ENCODE results near the gene FOXO3B. TPM values are rescaled to one million over a fixed set of nuclear protein-coding genes. Genes with fewer than 3 reads are reported as not detected.
"Not testable (repeated sequence)": the region's sequence is repeated elsewhere in the genome, so short reads cannot be mapped to it uniquely, and the experiment has no call there.

Gene FOXO3B
- total RNA-seq, 1 experiment from 2014 or later, result 11.1 TPM

DNA sequence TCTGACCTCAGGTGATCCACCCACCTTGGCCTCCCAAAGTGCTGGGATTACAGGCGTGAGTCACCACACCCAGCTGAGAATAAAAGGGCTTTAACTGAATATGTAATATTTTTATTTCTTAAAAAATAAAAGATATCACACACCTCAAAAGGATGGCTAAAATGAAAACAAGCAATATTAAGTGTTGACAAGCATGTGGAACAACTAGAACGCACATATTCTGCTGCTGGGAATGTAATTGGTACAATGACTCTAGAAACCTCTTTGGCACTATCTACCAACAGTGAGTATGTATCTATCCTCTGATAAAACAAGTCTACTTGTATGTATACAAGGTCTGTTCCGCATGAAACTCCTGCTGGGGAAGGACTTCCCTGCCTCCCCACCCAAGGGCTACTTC is 5.2 kb downstream of the FOXO3B start:
- CTCF ChIA-PET; H3K9me3 ChIP-seq (ENCODE audit: low read depth, low read length, poor library complexity, severe bottlenecking); H3K4me3 ChIP-seq (ENCODE audit: low read depth, low read length, poor library complexity, severe bottlenecking); H3K27me3 ChIP-seq (replicated peaks; ENCODE audit: insufficient read depth, low read depth, low read length, poor library complexity); POLR2A ChIA-PET (ENCODE audit: low non-redundant PET); BruUV-seq (replicated peaks); H3K27ac ChIP-seq (ENCODE audit: low read depth, low read length, poor library complexity, severe bottlenecking); H3K4me1 ChIP-seq (ENCODE audit: insufficient read depth, low read length, poor library complexity, severe bottlenecking); DNase-seq (ENCODE audit: low spot score); intact Hi-C loops (cut with micrococcal nuclease; ENCODE audit: unreplicated experiment): not testable (repeated sequence)
- H3K36me3 ChIP-seq (ENCODE audit: insufficient read depth, low read length, poor library complexity, severe bottlenecking), result peaks cover 25% of the 10 kb centered on the region

- DNase-seq (ENCODE audit: low spot score); POLR2A ChIA-PET (ENCODE audit: low non-redundant PET); H3K27me3 ChIP-seq (replicated peaks; ENCODE audit: insufficient read depth, low read depth, low read length, poor library complexity); H3K9me3 ChIP-seq (ENCODE audit: low read depth, low read length, poor library complexity, severe bottlenecking); intact Hi-C loops (cut with micrococcal nuclease; ENCODE audit: unreplicated experiment); H3K4me1 ChIP-seq (ENCODE audit: insufficient read depth, low read length, poor library complexity, severe bottlenecking); H3K27ac ChIP-seq (ENCODE audit: low read depth, low read length, poor library complexity, severe bottlenecking); CTCF ChIA-PET; BruUV-seq (replicated peaks); H3K4me3 ChIP-seq (ENCODE audit: low read depth, low read length, poor library complexity, severe bottlenecking): not testable (repeated sequence)
- H3K36me3 ChIP-seq (ENCODE audit: insufficient read depth, low read length, poor library complexity, severe bottlenecking), result peaks cover 41% of the 10 kb centered on the region
Measured at GRCh38 chr17:18672395-18673227, 9.5 kb downstream of the FOXO3B start.

DNA sequence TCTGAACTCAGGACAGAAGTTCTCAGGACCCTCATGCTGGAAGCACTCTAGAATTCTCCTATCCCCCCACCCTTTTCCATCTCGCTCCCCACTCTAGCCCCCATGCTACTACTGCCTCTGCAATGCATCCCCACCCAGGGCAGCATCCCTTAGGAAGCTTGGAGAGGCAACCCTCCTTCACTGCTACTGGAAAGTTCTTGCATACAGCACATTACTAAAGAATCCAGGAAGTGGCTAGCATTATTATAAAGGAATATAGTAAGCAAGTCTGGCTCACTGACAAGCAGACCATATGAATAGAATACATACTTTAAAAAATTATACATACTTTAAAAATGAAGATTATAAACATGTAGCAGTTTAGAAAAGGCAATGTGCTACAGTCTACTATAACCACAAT is 13.5 kb downstream of the FOXO3B start:
- not testable (repeated sequence) for BruUV-seq (replicated peaks)

DNA sequence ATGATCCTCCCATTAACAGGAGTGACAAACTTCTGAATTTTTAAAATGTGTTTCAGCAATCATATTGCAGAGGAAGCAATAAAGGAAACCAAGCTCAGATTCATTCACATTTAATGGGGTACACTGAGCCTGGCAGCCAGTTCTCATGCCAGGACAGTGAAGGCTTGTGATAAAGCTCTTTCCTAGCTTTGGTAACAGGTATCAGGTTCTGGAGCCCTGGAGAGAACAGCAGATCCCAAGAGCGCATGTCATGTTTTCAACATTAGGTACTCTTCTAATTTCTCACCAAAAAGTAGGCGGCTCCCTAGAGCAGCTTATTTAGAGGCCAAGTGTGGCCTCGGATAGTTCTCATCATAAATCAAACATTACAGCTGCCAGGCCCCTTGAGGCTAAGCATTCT is 14.6 kb downstream of the FOXO3B start:
- H3K9me3 ChIP-seq (ENCODE audit: low read depth, low read length, poor library complexity, severe bottlenecking); H3K27me3 ChIP-seq (replicated peaks; ENCODE audit: insufficient read depth, low read depth, low read length, poor library complexity); DNase-seq (ENCODE audit: low spot score); POLR2A ChIA-PET (ENCODE audit: low non-redundant PET); intact Hi-C loops (cut with micrococcal nuclease; ENCODE audit: unreplicated experiment); H3K4me1 ChIP-seq (ENCODE audit: insufficient read depth, low read length, poor library complexity, severe bottlenecking); H3K27ac ChIP-seq (ENCODE audit: low read depth, low read length, poor library complexity, severe bottlenecking); CTCF ChIA-PET; BruUV-seq (replicated peaks); H3K4me3 ChIP-seq (ENCODE audit: low read depth, low read length, poor library complexity, severe bottlenecking): not testable (repeated sequence)
- H3K36me3 ChIP-seq (ENCODE audit: insufficient read depth, low read length, poor library complexity, severe bottlenecking), result peaks cover 24% of the 10 kb centered on the region

More for the DNA sequence above, 13.5 kb downstream of the FOXO3B start:
- intact Hi-C loops (cut with micrococcal nuclease; ENCODE audit: unreplicated experiment); POLR2A ChIA-PET (ENCODE audit: low non-redundant PET); H3K27ac ChIP-seq (ENCODE audit: low read depth, low read length, poor library complexity, severe bottlenecking); H3K27me3 ChIP-seq (replicated peaks; ENCODE audit: insufficient read depth, low read depth, low read length, poor library complexity); H3K4me3 ChIP-seq (ENCODE audit: low read depth, low read length, poor library complexity, severe bottlenecking); DNase-seq (ENCODE audit: low spot score); CTCF ChIA-PET; H3K4me1 ChIP-seq (ENCODE audit: insufficient read depth, low read length, poor library complexity, severe bottlenecking); H3K9me3 ChIP-seq (ENCODE audit: low read depth, low read length, poor library complexity, severe bottlenecking): not testable (repeated sequence)
- peaks cover 29% of the 10 kb centered on the region for H3K36me3 ChIP-seq (ENCODE audit: insufficient read depth, low read length, poor library complexity, severe bottlenecking)

GRCh38 chr17:18666326-18666725 is 15.8 kb downstream of the FOXO3B start:
- DNase-seq (ENCODE audit: low spot score); intact Hi-C loops (cut with micrococcal nuclease; ENCODE audit: unreplicated experiment); H3K27me3 ChIP-seq (replicated peaks; ENCODE audit: insufficient read depth, low read depth, low read length, poor library complexity); H3K9me3 ChIP-seq (ENCODE audit: low read depth, low read length, poor library complexity, severe bottlenecking); H3K4me1 ChIP-seq (ENCODE audit: insufficient read depth, low read length, poor library complexity, severe bottlenecking); POLR2A ChIA-PET (ENCODE audit: low non-redundant PET); H3K4me3 ChIP-seq (ENCODE audit: low read depth, low read length, poor library complexity, severe bottlenecking); H3K27ac ChIP-seq (ENCODE audit: low read depth, low read length, poor library complexity, severe bottlenecking); BruUV-seq (replicated peaks); CTCF ChIA-PET: not testable (repeated sequence)
- peaks cover 14% of the 10 kb centered on the region for H3K36me3 ChIP-seq (ENCODE audit: insufficient read depth, low read length, poor library complexity, severe bottlenecking)

- H3K4me1 ChIP-seq (ENCODE audit: insufficient read depth, low read length, poor library complexity, severe bottlenecking); BruUV-seq (replicated peaks); intact Hi-C loops (cut with micrococcal nuclease; ENCODE audit: unreplicated experiment): not testable (repeated sequence)
Measured at GRCh38 chr17:18661924-18662624, 20.0 kb downstream of the FOXO3B start.

DNA sequence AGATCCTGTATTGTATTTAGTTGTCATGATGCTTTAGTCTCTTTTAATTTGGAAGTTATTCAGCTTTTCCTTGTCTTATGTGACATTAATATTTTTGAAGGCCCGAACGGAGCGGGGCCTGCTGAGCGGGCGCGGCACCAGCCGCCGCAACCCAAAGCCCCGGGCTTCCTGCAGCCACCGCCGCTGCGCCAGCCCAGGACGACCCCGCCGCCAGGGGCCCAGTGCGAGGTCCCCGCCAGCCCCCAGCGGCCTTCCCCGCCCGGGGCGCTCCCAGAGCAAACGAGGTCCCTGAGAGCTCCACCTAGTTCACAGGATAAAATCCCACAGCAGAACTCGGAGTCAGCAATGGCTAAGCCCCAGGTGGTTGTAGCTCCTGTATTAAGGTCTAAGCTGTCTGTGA is 32.0 kb downstream of the FOXO3B start:
- BruUV-seq (replicated peaks); intact Hi-C loops (cut with micrococcal nuclease; ENCODE audit: unreplicated experiment); POLR2A ChIA-PET (ENCODE audit: low non-redundant PET): not testable (repeated sequence)

More at GRCh38 chr17:18661924-18662624, 20.0 kb downstream of the FOXO3B start:
- H3K4me3 ChIP-seq (ENCODE audit: low read depth, low read length, poor library complexity, severe bottlenecking); DNase-seq (ENCODE audit: low spot score); H3K27ac ChIP-seq (ENCODE audit: low read depth, low read length, poor library complexity, severe bottlenecking); POLR2A ChIA-PET (ENCODE audit: low non-redundant PET); H3K27me3 ChIP-seq (replicated peaks; ENCODE audit: insufficient read depth, low read depth, low read length, poor library complexity); H3K36me3 ChIP-seq (ENCODE audit: insufficient read depth, low read length, poor library complexity, severe bottlenecking); CTCF ChIA-PET: not testable (repeated sequence)
- H3K9me3 ChIP-seq (ENCODE audit: low read depth, low read length, poor library complexity, severe bottlenecking), result peaks cover 11% of the 10 kb centered on the region

More for the DNA sequence above, 32.0 kb downstream of the FOXO3B start:
- H3K9me3 ChIP-seq (ENCODE audit: low read depth, low read length, poor library complexity, severe bottlenecking); H3K4me1 ChIP-seq (ENCODE audit: insufficient read depth, low read length, poor library complexity, severe bottlenecking); H3K36me3 ChIP-seq (ENCODE audit: insufficient read depth, low read length, poor library complexity, severe bottlenecking); DNase-seq (ENCODE audit: low spot score); H3K4me3 ChIP-seq (ENCODE audit: low read depth, low read length, poor library complexity, severe bottlenecking); H3K27ac ChIP-seq (ENCODE audit: low read depth, low read length, poor library complexity, severe bottlenecking); H3K27me3 ChIP-seq (replicated peaks; ENCODE audit: insufficient read depth, low read depth, low read length, poor library complexity): not testable (repeated sequence)
- CTCF ChIA-PET, result interaction anchor here (0.6 kb wide), 1 partner anchor 25 kb away, joined by 3 read pairs; no protein-coding TSS in a partner anchor

Data from A673 (cell line).